Measurements from ENCODE around the gene SLC25A39.

SLC25A39 gene

DNA sequence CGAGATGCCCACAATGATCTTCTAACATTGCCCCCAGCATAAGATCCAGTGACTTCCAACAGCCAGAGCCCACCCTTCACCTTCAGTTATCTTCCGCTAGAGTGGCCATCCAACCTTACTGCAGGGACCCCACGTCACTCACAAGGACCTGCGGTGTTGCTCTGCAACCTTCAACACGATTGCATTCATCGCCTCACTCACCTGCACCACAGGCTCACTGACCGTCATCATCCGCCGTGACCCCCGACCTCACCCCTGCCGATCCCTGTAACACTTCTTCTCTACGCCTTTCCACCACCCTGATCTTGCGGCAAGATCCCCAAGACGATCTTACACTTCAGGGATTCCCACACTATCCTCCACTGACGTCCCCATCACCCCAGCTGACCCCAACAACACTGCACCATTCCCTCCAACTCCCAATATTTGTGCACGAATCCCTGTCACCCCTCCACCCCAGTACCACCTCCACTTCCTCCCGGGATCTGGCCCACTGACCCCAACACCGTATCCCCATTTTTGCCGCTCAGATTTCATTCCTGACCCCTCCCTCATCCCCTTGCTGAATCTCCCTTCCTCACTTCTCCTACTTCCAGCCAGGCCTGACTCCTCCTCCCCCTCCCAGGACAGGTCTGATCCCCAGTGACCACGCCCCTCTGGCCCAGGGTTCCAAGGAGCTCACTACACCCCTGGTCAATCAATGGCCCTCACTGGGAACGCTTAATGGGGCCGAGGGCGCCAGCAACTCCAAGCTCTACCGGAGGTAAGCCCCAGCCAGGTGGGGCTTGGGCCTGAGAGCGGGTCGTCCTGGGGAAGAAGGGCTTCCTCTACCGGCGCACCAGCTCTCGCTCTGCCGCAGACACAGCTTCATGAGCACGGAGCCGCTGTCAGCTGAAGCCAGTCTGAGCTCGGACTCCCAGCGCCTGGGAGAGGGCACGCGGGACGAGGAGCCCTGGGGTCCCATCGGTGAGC lies 8.6 kb downstream of the SLC25A39 start:
- Histone ChIP-seq H3K27me3 (replicated peaks; ENCODE audit: control insufficient read depth, insufficient read depth, low read length) (no peaks in the 10 kb centered on the region; the same call in 1 of the 2 replicates), H3K36me3 (ENCODE audit: control insufficient read depth, insufficient read depth, low read length) (peaks cover 14% of the 10 kb centered on the region), H3K4me3 (replicated peaks; ENCODE audit: low read depth, low read length) (peak overlapping the region; percentile 58)
- TF ChIP-seq, protein P1, sequence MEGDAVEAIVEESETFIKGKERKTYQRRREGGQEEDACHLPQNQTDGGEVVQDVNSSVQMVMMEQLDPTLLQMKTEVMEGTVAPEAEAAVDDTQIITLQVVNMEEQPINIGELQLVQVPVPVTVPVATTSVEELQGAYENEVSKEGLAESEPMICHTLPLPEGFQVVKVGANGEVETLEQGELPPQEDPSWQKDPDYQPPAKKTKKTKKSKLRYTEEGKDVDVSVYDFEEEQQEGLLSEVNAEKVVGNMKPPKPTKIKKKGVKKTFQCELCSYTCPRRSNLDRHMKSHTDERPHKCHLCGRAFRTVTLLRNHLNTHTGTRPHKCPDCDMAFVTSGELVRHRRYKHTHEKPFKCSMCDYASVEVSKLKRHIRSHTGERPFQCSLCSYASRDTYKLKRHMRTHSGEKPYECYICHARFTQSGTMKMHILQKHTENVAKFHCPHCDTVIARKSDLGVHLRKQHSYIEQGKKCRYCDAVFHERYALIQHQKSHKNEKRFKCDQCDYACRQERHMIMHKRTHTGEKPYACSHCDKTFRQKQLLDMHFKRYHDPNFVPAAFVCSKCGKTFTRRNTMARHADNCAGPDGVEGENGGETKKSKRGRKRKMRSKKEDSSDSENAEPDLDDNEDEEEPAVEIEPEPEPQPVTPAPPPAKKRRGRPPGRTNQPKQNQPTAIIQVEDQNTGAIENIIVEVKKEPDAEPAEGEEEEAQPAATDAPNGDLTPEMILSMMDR (IDR thresholded peaks at IDR 0.05; ENCODE audit: insufficient read depth, low read length, poor library complexity, severe bottlenecking): no peak
- DNase-seq (ENCODE audit: extremely low read depth, insufficient read length): no peak

DNA sequence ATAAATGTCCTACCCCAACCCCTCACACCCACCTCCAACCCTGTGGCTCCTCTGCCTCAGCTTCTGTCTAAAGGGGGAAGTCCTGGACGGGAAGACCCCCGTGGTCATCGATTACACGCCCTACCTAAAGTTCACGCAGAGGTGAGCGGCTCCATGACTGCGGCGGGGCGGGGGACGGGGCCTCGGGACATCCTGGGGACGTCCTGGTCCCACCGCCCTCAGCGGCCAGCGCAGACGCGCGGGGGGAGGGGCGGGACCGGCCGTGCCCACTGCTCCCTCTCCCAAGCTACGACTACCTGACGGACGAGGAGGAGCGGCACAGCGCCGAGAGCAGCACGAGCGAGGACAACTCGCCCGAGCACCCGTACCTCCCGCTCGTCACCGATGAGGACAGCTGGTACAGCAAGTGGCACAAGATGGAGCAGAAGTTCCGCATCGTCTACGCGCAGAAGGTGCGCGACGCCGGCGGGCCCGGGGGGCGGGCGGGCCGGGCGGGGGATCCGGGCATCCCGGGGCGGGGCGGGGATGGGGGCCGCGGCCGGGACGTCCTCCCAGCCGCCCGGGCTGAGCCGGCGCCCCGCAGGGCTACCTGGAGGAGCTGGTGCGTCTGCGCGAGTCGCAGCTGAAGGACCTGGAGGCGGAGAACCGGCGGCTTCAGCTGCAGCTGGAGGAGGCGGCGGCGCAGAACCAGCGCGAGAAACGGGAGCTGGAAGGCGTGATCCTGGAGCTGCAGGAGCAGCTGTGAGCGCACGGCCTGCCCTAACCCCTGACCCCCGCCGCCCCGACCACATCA lies 9.6 kb downstream of the SLC25A39 start:
- DNase-seq (ENCODE audit: extremely low read depth, insufficient read length): no peak
- TF ChIP-seq, protein P1 (IDR thresholded peaks at IDR 0.05; ENCODE audit: insufficient read depth, low read length, poor library complexity, severe bottlenecking): no peak
- peaks cover 6% of the 10 kb centered on the region for H3K36me3 ChIP-seq (ENCODE audit: control insufficient read depth, insufficient read depth, low read length)
- no peaks in the 10 kb centered on the region; the same call in 1 of the 2 replicates for H3K27me3 ChIP-seq (replicated peaks; ENCODE audit: control insufficient read depth, insufficient read depth, low read length)
- H3K4me3 ChIP-seq (replicated peaks; ENCODE audit: low read depth, low read length): peak overlapping the region; percentile 58

DNA sequence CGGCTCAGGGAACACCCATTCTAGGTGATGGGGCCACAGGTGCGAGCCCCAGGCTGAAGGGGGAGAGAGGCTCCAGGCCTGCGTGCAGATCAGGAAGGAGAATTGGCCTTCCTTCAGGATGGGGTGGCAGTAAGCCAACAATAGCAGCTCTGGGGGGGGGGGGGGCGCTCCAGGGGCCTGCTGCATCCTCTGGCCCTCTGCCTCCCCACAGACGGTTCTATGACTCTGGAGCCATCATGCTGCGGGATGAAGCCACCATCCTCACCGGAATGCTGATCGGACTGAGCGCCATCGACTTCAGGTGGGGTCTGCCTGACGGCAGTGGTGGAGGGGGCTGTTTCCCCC lies 10.1 kb downstream of the SLC25A39 start:
- Histone ChIP-seq H3K4me3 (replicated peaks; ENCODE audit: low read depth, low read length) (peak overlapping the region; percentile 58), H3K27me3 (replicated peaks; ENCODE audit: control insufficient read depth, insufficient read depth, low read length) (no peaks in the 10 kb centered on the region; the same call in 1 of the 2 replicates), H3K36me3 (ENCODE audit: control insufficient read depth, insufficient read depth, low read length) (peaks cover 1% of the 10 kb centered on the region; the same call in 1 of the 2 replicates)
- TF ChIP-seq, protein P1 (IDR thresholded peaks at IDR 0.05; ENCODE audit: insufficient read depth, low read length, poor library complexity, severe bottlenecking): no peak
- no peak for DNase-seq (ENCODE audit: extremely low read depth, insufficient read length)

DNA sequence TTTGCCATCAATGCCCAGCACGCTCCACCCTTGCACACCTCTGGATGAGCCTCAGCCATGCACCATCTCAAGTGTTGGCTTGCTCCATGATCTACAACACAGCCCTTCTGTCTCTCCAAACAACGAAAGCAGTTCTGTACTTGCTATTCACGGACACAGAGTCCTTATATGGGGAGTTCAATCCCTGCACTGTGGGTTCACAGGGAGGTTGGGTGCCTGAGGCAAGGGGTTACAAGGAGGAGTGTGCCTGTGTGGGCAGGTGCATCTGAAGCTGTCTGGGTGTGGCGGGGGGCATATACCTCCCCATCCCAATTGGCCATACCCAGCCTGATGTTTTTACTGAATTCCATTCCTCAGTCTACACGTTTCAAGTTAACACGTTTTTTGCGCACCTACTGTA lies 10.6 kb downstream of the SLC25A39 start:
- no peak for DNase-seq (ENCODE audit: extremely low read depth, insufficient read length)
- Histone ChIP-seq H3K4me3 (replicated peaks; ENCODE audit: low read depth, low read length) (no peak overlapping the region), H3K36me3 (ENCODE audit: control insufficient read depth, insufficient read depth, low read length) (no peaks in the 10 kb centered on the region), H3K27me3 (replicated peaks; ENCODE audit: control insufficient read depth, insufficient read depth, low read length) (no peaks in the 10 kb centered on the region; the same call in 1 of the 2 replicates)
- TF ChIP-seq, protein P1 (IDR thresholded peaks at IDR 0.05; ENCODE audit: insufficient read depth, low read length, poor library complexity, severe bottlenecking): no peak

DNA sequence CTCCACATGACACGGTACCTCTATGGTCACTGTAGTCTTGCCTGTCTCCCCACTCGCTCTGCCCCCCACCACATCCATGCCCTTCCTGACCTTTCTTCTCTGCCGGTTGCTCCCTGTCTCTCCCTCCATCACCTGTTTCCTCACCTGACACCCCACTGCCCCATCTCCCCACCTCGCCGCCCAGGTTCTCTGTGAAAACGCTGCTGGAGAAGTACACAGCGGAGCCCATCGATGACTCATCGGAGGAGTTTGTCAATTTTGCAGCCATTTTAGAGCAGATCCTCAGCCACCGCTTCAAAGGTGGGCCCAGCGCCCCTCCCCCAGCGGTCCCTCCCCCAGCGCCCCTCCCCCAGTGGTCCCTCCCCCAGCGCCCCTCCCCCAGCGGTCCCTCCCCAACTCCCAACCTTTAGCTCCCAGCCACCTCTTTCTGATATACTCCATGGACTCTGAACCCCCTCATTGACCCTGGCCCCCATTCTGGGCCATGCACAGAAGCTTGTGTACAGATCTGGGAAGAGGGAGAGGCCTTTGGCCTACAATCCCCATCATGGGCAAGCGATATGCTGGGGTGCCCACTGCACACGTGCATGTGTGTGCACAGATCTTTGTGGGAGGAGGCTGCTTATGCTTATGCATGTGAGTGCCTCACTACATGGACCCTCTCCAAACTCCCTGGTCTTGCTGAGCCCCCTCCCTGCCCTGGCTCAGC lies 12.1 kb downstream of the SLC25A39 start:
- no peak for DNase-seq (ENCODE audit: extremely low read depth, insufficient read length)
- Histone ChIP-seq H3K36me3 (ENCODE audit: control insufficient read depth, insufficient read depth, low read length) (no peaks in the 10 kb centered on the region), H3K4me3 (replicated peaks; ENCODE audit: low read depth, low read length) (no peak overlapping the region), H3K27me3 (replicated peaks; ENCODE audit: control insufficient read depth, insufficient read depth, low read length) (peaks cover 2% of the 10 kb centered on the region)
- TF ChIP-seq, protein P1 (IDR thresholded peaks at IDR 0.05; ENCODE audit: insufficient read depth, low read length, poor library complexity, severe bottlenecking): no peak
